ENCODE data around the gene SIRT6. TPM values are rescaled to one million over a fixed set of nuclear protein-coding genes. Genes with fewer than 3 reads are reported as not detected.
"Not testable (repeated sequence)": the region's sequence is repeated elsewhere in the genome, so short reads cannot be mapped to it uniquely, and the experiment has no call there.

Gene SIRT6
- polyA plus RNA-seq, 1 donor from 2014 or later = 42.8 TPM

- Histone ChIP-seq H3K79me2 (replicated peaks; ENCODE audit: insufficient read depth, low read length) (no peaks in the 10 kb centered on the region), H3F3A (ENCODE audit: insufficient read depth, low read length, poor library complexity, severe bottlenecking) (no peaks in the 10 kb centered on the region), H3K9me2 (ENCODE audit: insufficient read depth, low read length) (no peaks in the 10 kb centered on the region), H3K27ac (ENCODE audit: low read length) (no peak overlapping the region), H3K9ac (ENCODE audit: low read length) (no peak overlapping the region), H4K20me1 (ENCODE audit: insufficient read depth) (no peaks in the 10 kb centered on the region), H3K27me3 (ENCODE audit: insufficient read depth, low read depth, low read length) (no peaks in the 10 kb centered on the region), H3K4me3 (ENCODE audit: low read length) (no peak overlapping the region), H3K4me2 (ENCODE audit: low read length) (no peak overlapping the region), H2AFZ (ENCODE audit: low read depth, low read length) (no peak overlapping the region), H3K9me3 (ENCODE audit: low read length) (no peaks in the 10 kb centered on the region), H3K36me3 (ENCODE audit: insufficient read depth, low read length) (no peaks in the 10 kb centered on the region)
- no peak for TF ChIP-seq TAF1 (IDR thresholded peaks at IDR 0.05; ENCODE audit: low read depth)
- TF ChIP-seq, protein P1, sequence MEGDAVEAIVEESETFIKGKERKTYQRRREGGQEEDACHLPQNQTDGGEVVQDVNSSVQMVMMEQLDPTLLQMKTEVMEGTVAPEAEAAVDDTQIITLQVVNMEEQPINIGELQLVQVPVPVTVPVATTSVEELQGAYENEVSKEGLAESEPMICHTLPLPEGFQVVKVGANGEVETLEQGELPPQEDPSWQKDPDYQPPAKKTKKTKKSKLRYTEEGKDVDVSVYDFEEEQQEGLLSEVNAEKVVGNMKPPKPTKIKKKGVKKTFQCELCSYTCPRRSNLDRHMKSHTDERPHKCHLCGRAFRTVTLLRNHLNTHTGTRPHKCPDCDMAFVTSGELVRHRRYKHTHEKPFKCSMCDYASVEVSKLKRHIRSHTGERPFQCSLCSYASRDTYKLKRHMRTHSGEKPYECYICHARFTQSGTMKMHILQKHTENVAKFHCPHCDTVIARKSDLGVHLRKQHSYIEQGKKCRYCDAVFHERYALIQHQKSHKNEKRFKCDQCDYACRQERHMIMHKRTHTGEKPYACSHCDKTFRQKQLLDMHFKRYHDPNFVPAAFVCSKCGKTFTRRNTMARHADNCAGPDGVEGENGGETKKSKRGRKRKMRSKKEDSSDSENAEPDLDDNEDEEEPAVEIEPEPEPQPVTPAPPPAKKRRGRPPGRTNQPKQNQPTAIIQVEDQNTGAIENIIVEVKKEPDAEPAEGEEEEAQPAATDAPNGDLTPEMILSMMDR (IDR thresholded peaks at IDR 0.05; ENCODE audit: poor library complexity, severe bottlenecking) = no peak
- no peak for TF ChIP-seq RAD21 (conservative IDR thresholded peaks at IDR 0.05)
- TF ChIP-seq EZH2 (IDR thresholded peaks at IDR 0.05; ENCODE audit: borderline replicate concordance, insufficient read depth, low read length, poor library complexity, severe bottlenecking) = no peak
- no peak for TF ChIP-seq MXI1 (conservative IDR thresholded peaks at IDR 0.05; ENCODE audit: poor library complexity, severe bottlenecking)
- no peak for TF ChIP-seq POLR2AphosphoS5 (IDR thresholded peaks at IDR 0.05)
- no peak for TF ChIP-seq REST (IDR thresholded peaks at IDR 0.05; ENCODE audit: borderline replicate concordance)
- no peak for TF ChIP-seq EP300 (conservative IDR thresholded peaks at IDR 0.05; ENCODE audit: poor library complexity, severe bottlenecking)
Observed at GRCh38 chr19:4134351-4134750, 48.0 kb downstream of the SIRT6 start.

DNA sequence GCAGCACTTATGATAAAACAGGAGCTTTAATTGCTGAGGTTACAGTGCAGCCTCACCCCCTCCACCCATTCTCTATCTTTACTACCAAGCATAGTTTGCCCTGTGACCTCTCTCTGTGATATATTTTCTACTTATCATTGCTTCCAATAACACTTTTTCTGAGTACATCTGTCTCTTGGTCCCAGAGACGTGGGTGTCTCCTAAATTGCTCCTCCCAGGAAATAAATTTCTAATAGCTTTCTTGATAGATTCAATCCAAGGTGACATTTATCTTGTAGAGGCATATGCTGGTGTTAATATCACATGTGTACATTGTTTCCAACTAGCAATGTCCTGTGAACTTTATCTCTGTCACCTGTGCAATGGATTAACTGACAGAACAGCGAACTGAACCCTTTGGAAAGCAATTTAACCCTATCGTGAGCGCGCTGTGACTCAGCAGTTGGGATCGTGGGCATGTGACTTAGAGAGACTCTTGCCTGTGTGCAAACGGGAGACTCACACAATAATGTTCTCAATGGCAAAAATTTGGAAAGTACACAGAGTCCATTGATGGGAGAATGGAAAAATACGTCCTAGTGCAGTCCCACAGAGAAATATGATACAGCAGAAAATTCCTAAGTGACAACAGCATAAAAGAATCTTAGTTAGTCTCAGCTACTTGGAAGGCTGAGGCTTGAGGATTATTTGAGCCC is 51.5 kb downstream of the SIRT6 start:
- Histone ChIP-seq H3F3A (ENCODE audit: insufficient read depth, low read length, poor library complexity, severe bottlenecking) (no peaks in the 10 kb centered on the region), H3K9me2 (ENCODE audit: insufficient read depth, low read length) (no peaks in the 10 kb centered on the region), H3K27ac (ENCODE audit: low read length) (no peak overlapping the region), H3K9ac (ENCODE audit: low read length) (no peak overlapping the region), H3K36me3 (ENCODE audit: insufficient read depth, low read length) (no peaks in the 10 kb centered on the region), H3K4me2 (ENCODE audit: low read length) (no peak overlapping the region), H3K9me3 (ENCODE audit: low read length) (no peaks in the 10 kb centered on the region), H3K27me3 (ENCODE audit: insufficient read depth, low read depth, low read length) (no peaks in the 10 kb centered on the region), H2AFZ (ENCODE audit: low read depth, low read length) (no peak overlapping the region), H4K20me1 (ENCODE audit: insufficient read depth) (no peaks in the 10 kb centered on the region), H3K4me3 (ENCODE audit: low read length) (no peak overlapping the region), H3K79me2 (replicated peaks; ENCODE audit: insufficient read depth, low read length) (no peaks in the 10 kb centered on the region)
- TF ChIP-seq POLR2AphosphoS5 (IDR thresholded peaks at IDR 0.05) (no peak), EP300 (conservative IDR thresholded peaks at IDR 0.05; ENCODE audit: poor library complexity, severe bottlenecking) (no peak), REST (IDR thresholded peaks at IDR 0.05; ENCODE audit: borderline replicate concordance) (no peak)

GRCh38 chr19:4129050-4129449 is 53.3 kb downstream of the SIRT6 start:
- not testable (repeated sequence) for H3K27me3 ChIP-seq (ENCODE audit: insufficient read depth, low read depth, low read length); H3K4me3 ChIP-seq (ENCODE audit: low read length); H3K79me2 ChIP-seq (replicated peaks; ENCODE audit: insufficient read depth, low read length); H3K4me2 ChIP-seq (ENCODE audit: low read length); H3K9ac ChIP-seq (ENCODE audit: low read length); H4K20me1 ChIP-seq (ENCODE audit: insufficient read depth); H3K9me2 ChIP-seq (ENCODE audit: insufficient read depth, low read length); H3K36me3 ChIP-seq (ENCODE audit: insufficient read depth, low read length); H2AFZ ChIP-seq (ENCODE audit: low read depth, low read length); H3K27ac ChIP-seq (ENCODE audit: low read length); H3F3A ChIP-seq (ENCODE audit: insufficient read depth, low read length, poor library complexity, severe bottlenecking); H3K9me3 ChIP-seq (ENCODE audit: low read length)

DNA sequence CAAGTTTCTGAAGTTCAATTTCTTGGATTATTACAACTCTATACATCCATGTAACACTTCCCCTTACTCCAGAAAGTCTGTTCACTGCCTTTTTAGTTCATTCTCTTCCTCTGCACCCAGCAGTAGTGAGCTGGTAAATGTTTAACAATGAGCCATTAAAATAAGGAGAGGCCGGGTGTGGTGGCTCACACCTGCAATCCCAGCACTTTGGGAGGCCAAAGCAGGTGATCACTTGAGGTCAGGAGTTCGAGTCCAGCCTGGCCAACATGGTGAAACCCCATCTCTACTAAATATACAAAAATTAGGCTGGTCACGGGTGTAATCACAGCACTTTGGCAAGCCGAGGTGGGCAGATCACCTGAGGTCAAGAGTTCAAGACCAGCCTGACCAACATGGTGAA is 55.0 kb downstream of the SIRT6 start:
- H3K4me3 ChIP-seq (ENCODE audit: low read length) = not testable (repeated sequence)

More for the DNA sequence above, 55.0 kb downstream of the SIRT6 start:
- H3K79me2 ChIP-seq (replicated peaks; ENCODE audit: insufficient read depth, low read length) = peaks cover 11% of the 10 kb centered on the region
- H4K20me1 ChIP-seq (ENCODE audit: insufficient read depth); H3K4me2 ChIP-seq (ENCODE audit: low read length); H3K9me2 ChIP-seq (ENCODE audit: insufficient read depth, low read length); H3F3A ChIP-seq (ENCODE audit: insufficient read depth, low read length, poor library complexity, severe bottlenecking); H3K27ac ChIP-seq (ENCODE audit: low read length); H2AFZ ChIP-seq (ENCODE audit: low read depth, low read length); H3K36me3 ChIP-seq (ENCODE audit: insufficient read depth, low read length); H3K9ac ChIP-seq (ENCODE audit: low read length); H3K27me3 ChIP-seq (ENCODE audit: insufficient read depth, low read depth, low read length); H3K9me3 ChIP-seq (ENCODE audit: low read length): not testable (repeated sequence)
